ENCODE data around the gene ALK.

ALK gene

GRCh38 chr2:29164091-29164846, 757.1 kb downstream of the ALK start:
- ChIA-PET POLR2A (no interaction called here), CTCF (interaction anchor here (0.7 kb wide), 2 partner anchors 57 to 1061 kb away, joined by 3 read pairs; no protein-coding TSS in a partner anchor)
- Histone ChIP-seq H3K9me3 (ENCODE audit: control insufficient read depth, insufficient read depth, low read depth, low read length) (no peaks in the 10 kb centered on the region), H3K27ac (ENCODE audit: extremely low read depth, low read depth, low read length) (no peak overlapping the region), H3K4me3 (ENCODE audit: low read depth, low read length) (no peak overlapping the region), H3K4me1 (ENCODE audit: control insufficient read depth, insufficient read depth, low read length) (peaks cover 8% of the 10 kb centered on the region; the same call in 1 of the 2 replicates), H3K36me3 (ENCODE audit: control insufficient read depth in 2 of 2, insufficient read depth in 1 of 2, low read length in 2 of 2) (peaks cover 5 to 19% of the 10 kb centered on the region in 2 experiments)
- TF ChIP-seq CTCF (tag by site-specific recombination; IDR thresholded peaks at IDR 0.05) (no peak), ZNF76 (tag by site-specific recombination; IDR thresholded peaks at IDR 0.05; ENCODE audit: borderline replicate concordance, low read depth) (no peak), BCL11A (tag by site-specific recombination; IDR thresholded peaks at IDR 0.05; ENCODE audit: low read depth) (no peak), ZNF677 (tag by site-specific recombination; IDR thresholded peaks at IDR 0.05) (no peak), ZNF473 (tag by site-specific recombination; IDR thresholded peaks at IDR 0.05) (no peak), ZSCAN30 (tag by site-specific recombination; IDR thresholded peaks at IDR 0.05) (no peak), ZNF121 (tag by site-specific recombination; IDR thresholded peaks at IDR 0.05) (no peak)

- Histone ChIP-seq H3K9me3 (ENCODE audit: control insufficient read depth, insufficient read depth, low read depth, low read length) (no peaks in the 10 kb centered on the region), H3K36me3 (ENCODE audit: control insufficient read depth in 2 of 2, insufficient read depth in 1 of 2, low read length in 2 of 2) (peaks cover 0 to 29% of the 10 kb centered on the region in 2 experiments; a peak in 2 of 3 replicates), H3K4me1 (ENCODE audit: control insufficient read depth, insufficient read depth, low read length) (peaks cover 8% of the 10 kb centered on the region; the same call in 1 of the 2 replicates), H3K4me3 (ENCODE audit: low read depth, low read length) (no peak overlapping the region), H3K27ac (ENCODE audit: extremely low read depth, low read depth, low read length) (no peak overlapping the region)
- TF ChIP-seq ZBTB6 (tag by site-specific recombination; IDR thresholded peaks at IDR 0.05) = no peak
- no peak for TF ChIP-seq ZNF707 (tag by site-specific recombination; IDR thresholded peaks at IDR 0.05)
- TF ChIP-seq BCL11B (tag by site-specific recombination; IDR thresholded peaks at IDR 0.05; ENCODE audit: low read depth) = no peak
- TF ChIP-seq ZNF292 (tag by site-specific recombination; IDR thresholded peaks at IDR 0.05; ENCODE audit: borderline replicate concordance, low read depth) = no peak
- no peak for TF ChIP-seq ZNF302 (tag by site-specific recombination; IDR thresholded peaks at IDR 0.05; ENCODE audit: low read depth)
- no peak for TF ChIP-seq GLIS1 (tag by site-specific recombination; IDR thresholded peaks at IDR 0.05)
- no peak for TF ChIP-seq ZNF548 (tag by site-specific recombination; IDR thresholded peaks at IDR 0.05)
- no peak for TF ChIP-seq ZNF549 (tag by site-specific recombination; IDR thresholded peaks at IDR 0.05)
- TF ChIP-seq ZNF513 (tag by site-specific recombination; IDR thresholded peaks at IDR 0.05) = no peak
- TF ChIP-seq ZNF341 (tag by site-specific recombination; IDR thresholded peaks at IDR 0.05; ENCODE audit: low read depth) = no peak
- no peak for TF ChIP-seq KLF17 (tag by site-specific recombination; IDR thresholded peaks at IDR 0.05)
- no peak for TF ChIP-seq ZSCAN5A (tag by site-specific recombination; IDR thresholded peaks at IDR 0.05)
- no peak for TF ChIP-seq KLF8 (tag by site-specific recombination; IDR thresholded peaks at IDR 0.05)
- TF ChIP-seq PRDM4 (tag by site-specific recombination; IDR thresholded peaks at IDR 0.05) = no peak
- POLR2A ChIA-PET = no interaction called here
- CTCF ChIA-PET = no interaction called here
Observed at GRCh38 chr2:29162204-29162928, 759.0 kb downstream of the ALK start.

All from HEK293 (cell line).